Measurements from ENCODE around the gene FDX2.

DNA sequence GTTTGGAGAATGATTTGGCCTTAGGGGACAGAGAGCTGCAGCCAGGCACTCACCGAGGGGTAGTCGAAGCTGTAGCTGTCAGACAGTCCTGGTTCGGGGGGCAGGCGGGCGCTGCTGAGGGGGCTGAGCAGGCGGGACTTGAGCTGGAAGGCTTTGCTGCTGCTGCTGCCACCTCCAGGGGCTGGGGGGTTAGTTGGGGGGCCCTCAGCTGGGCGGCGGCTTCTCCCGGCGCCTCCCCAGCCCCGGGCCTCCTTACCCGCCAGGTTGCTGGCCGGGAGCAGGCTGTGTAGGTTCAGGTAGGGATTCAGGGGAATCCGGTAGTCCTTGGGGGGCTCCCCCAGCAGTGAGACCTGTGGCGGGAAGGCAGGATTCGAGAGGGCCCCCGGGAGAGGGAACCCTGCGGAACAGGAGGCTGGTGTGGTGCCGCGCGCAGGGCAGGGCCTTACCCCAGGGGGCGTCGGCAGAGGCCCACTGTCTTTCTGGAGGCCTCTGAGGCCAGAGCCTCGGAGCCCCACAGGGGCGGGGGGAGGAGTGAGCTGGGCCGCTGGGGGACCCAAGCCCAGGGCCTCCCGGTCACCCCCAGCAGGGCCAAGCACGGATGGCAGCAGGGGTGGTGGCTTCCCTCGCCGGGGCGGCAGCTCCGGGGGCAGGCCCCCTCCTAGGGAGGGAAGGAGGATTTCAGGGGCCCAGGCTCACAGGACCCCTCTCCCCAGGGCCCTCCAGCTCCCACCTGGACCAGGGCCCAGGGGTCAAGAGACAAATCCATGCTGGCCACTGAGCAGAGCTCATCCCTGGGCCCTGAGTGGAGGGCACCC, 5.0 kb upstream of the FDX2 start:
- TF ChIP-seq, protein P1, sequence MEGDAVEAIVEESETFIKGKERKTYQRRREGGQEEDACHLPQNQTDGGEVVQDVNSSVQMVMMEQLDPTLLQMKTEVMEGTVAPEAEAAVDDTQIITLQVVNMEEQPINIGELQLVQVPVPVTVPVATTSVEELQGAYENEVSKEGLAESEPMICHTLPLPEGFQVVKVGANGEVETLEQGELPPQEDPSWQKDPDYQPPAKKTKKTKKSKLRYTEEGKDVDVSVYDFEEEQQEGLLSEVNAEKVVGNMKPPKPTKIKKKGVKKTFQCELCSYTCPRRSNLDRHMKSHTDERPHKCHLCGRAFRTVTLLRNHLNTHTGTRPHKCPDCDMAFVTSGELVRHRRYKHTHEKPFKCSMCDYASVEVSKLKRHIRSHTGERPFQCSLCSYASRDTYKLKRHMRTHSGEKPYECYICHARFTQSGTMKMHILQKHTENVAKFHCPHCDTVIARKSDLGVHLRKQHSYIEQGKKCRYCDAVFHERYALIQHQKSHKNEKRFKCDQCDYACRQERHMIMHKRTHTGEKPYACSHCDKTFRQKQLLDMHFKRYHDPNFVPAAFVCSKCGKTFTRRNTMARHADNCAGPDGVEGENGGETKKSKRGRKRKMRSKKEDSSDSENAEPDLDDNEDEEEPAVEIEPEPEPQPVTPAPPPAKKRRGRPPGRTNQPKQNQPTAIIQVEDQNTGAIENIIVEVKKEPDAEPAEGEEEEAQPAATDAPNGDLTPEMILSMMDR (IDR thresholded peaks at IDR 0.05): no peak
- TF ChIP-seq EZH2phosphoT487 (IDR thresholded peaks at IDR 0.05): no peak
